Caco-2 (cell line): Measurements from ENCODE around the gene ATOSA. TPM values are rescaled to one million over a fixed set of nuclear protein-coding genes. Genes with fewer than 3 reads are reported as not detected.

Experiments used
- BruUV-seq: library from RNA; stranded (reverse); fragments of 400-500 nt; replicated peaks from 2 replicates; lab custom pipeline; 2021; lab: Mats Ljungman, UMichigan
- CTCF ChIA-PET: fragments of 300-600 bp; sonication (Branson Sonifier 250); formaldehyde crosslinking; loops from one replicate; lab custom pipeline; 2022; ENCODE audit warnings: antibody characterized with exemption; lab: Charles Lee
- POLR2A ChIA-PET: fragments of 300-600 bp; sonication (Branson Sonifier 250); formaldehyde crosslinking; loops from one replicate; lab custom pipeline; 2022; ENCODE audit warnings: antibody characterized with exemption; lab: Charles Lee
- DNase-seq, 2 experiments: peaks; one replicate each; pipeline versions ENCODE4 v3.0.0 to v3.0.0-alpha.2; 2020 to 2022
- H3K27me3 ChIP-seq: replicated peaks from 2 replicates; pipeline ENCODE4 v1.6.0; 2011; ENCODE audit warnings: low read length; ENCODE audit not compliant: control insufficient read depth, insufficient read depth
- H3K36me3 ChIP-seq: 2 replicates; pipeline ENCODE4 v1.5.1; 2011; ENCODE audit warnings: low read length; ENCODE audit not compliant: control insufficient read depth, insufficient read depth
- H3K4me1 ChIP-seq: fragments of 250-450 bp; sonication (Bioruptor Pico); 2 replicates; pipeline ENCODE4 v1.5.1; 2020; ENCODE audit warnings: mild to moderate bottlenecking
- H3K4me3 ChIP-seq: 2 replicates; pipeline ENCODE4 v1.5.1; 2011; ENCODE audit warnings: low read depth, mild to moderate bottlenecking, control low read depth, low read length
- H3K9me3 ChIP-seq: fragments of 250-450 bp; sonication (Bioruptor Pico); 2 replicates; pipeline ENCODE4 v1.5.1; 2020; ENCODE audit warnings: mild to moderate bottlenecking, moderate library complexity
- H3K27ac Mint-ChIP-seq: one replicate; pipeline ENCODE4 v1.8.0; 2022; ENCODE audit warnings: mixed read lengths; ENCODE audit not compliant: unreplicated experiment
- H3K27me3 Mint-ChIP-seq: one replicate; pipeline ENCODE4 v1.8.0; 2022; ENCODE audit warnings: mixed read lengths; ENCODE audit not compliant: insufficient read depth, unreplicated experiment
- H3K36me3 Mint-ChIP-seq: one replicate; pipeline ENCODE4 v1.8.0; 2022; ENCODE audit warnings: mild to moderate bottlenecking, mixed read lengths; ENCODE audit not compliant: insufficient read depth, unreplicated experiment
- H3K4me1 Mint-ChIP-seq: one replicate; pipeline ENCODE4 v1.8.0; 2022; ENCODE audit warnings: low read depth, mixed read lengths; ENCODE audit not compliant: unreplicated experiment
- H3K4me3 Mint-ChIP-seq: one replicate; pipeline ENCODE4 v1.8.0; 2022; ENCODE audit warnings: mild to moderate bottlenecking, moderate library complexity, mixed read lengths; ENCODE audit not compliant: unreplicated experiment
- H3K9me3 Mint-ChIP-seq: one replicate; pipeline ENCODE4 v1.8.0; 2022; ENCODE audit warnings: mixed read lengths; ENCODE audit not compliant: unreplicated experiment
- intact Hi-C: fragments of 100-400 bp; cut with micrococcal nuclease; formaldehyde crosslinking; loops from one replicate; pipeline ENCODE4 v1.10.0; 2022; ENCODE audit not compliant: unreplicated experiment
- total RNA-seq: library from RNA; stranded (reverse); gene quantifications from 2 replicates; pipeline ENCODE4 v1.2.3, GENCODE V29; 2022
- TF ChIP-seq, protein P1 (sequence below), 2 experiments: fragments of 200-600 bp in 1 of 2; IDR thresholded peaks; 1 replicate in 1 of 2; 2 replicates in 1 of 2; pipeline versions ENCODE4 v1.5.1 to v1.8.0; 2011 to 2022; ENCODE audit warnings: antibody characterized with exemption in 1 of 2, control low read depth in 1 of 2, inconsistent platforms in 1 of 2, low read depth in 1 of 2, low read length in 1 of 2, mild to moderate bottlenecking in 1 of 2, moderate library complexity in 1 of 2; ENCODE audit not compliant: insufficient read depth in 1 of 2, severe bottlenecking in 1 of 2, unreplicated experiment in 1 of 2

ATOSA gene
- total RNA-seq, 1 experiment from 2014 or later: 17.6 TPM

DNA sequence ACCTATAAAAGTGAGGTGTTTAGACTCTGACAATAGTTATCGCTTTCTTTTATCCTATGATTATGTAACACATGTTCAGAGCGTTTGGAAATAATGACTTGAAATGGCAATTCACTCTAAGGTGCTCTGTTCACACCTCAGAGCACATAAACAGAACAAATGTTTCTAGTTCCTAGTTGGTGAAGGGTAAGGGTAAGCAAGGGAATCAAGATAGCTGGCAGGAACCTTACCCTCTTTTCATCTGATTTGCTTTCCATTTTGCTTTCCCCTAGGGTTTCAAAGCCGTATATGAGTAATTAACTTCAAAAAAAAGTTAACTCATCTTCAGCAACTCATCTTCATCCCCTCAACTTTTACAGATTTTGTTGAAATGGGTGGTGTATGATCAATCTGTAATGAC, 2.3 kb upstream of the ATOSA start:
- Histone ChIP-seq H3K27me3 (no peaks in the 10 kb centered on the region), H3K36me3 (no peaks in the 10 kb centered on the region), H3K9me3 (no peaks in the 10 kb centered on the region), H3K4me1 (peaks cover 9% of the 10 kb centered on the region), H3K4me3 (no peak overlapping the region)
- intact Hi-C loops: no loop called here
- POLR2A ChIA-PET: no interaction called here
- no peaks in the 10 kb centered on the region for H3K9me3 Mint-ChIP-seq
- H3K4me1 Mint-ChIP-seq: no peaks in the 10 kb centered on the region
- DNase-seq: no peak
- TF ChIP-seq, protein P1, sequence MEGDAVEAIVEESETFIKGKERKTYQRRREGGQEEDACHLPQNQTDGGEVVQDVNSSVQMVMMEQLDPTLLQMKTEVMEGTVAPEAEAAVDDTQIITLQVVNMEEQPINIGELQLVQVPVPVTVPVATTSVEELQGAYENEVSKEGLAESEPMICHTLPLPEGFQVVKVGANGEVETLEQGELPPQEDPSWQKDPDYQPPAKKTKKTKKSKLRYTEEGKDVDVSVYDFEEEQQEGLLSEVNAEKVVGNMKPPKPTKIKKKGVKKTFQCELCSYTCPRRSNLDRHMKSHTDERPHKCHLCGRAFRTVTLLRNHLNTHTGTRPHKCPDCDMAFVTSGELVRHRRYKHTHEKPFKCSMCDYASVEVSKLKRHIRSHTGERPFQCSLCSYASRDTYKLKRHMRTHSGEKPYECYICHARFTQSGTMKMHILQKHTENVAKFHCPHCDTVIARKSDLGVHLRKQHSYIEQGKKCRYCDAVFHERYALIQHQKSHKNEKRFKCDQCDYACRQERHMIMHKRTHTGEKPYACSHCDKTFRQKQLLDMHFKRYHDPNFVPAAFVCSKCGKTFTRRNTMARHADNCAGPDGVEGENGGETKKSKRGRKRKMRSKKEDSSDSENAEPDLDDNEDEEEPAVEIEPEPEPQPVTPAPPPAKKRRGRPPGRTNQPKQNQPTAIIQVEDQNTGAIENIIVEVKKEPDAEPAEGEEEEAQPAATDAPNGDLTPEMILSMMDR (IDR thresholded peaks at IDR 0.05; ENCODE audit: insufficient read depth in 1 of 2, low read depth in 1 of 2, low read length in 1 of 2, severe bottlenecking in 1 of 2, unreplicated experiment in 1 of 2): no peak
- CTCF ChIA-PET: no interaction called here
- no peak overlapping the region for H3K27ac Mint-ChIP-seq
- BruUV-seq: no TSS peak
- H3K4me3 Mint-ChIP-seq: no peak overlapping the region
- H3K27me3 Mint-ChIP-seq: peaks cover 5% of the 10 kb centered on the region
- H3K36me3 Mint-ChIP-seq: peaks cover 9% of the 10 kb centered on the region

DNA sequence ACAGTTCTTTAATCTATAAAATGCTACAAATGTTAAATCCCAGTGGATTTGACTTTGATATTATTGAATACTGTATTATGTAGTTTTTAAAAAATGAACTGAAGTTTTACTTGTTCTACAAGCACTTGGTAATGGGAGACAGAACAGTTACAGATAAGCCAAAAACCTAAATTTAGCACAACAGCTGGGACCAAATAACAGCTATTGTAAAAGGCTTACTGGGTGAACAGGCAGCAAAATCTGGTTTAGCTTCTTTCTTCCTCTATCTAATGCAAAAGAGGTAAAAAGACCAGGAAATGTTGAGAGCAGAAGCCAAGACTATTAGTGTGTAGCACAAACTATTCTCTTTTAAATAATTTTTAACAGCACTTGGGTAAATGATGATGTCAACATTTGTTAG, 1.6 kb upstream of the ATOSA start:
- H3K27me3 Mint-ChIP-seq: peaks cover 5% of the 10 kb centered on the region
- H3K4me1 Mint-ChIP-seq: no peaks in the 10 kb centered on the region
- DNase-seq: no peak
- ChIA-PET POLR2A (no interaction called here), CTCF (no interaction called here)
- Histone ChIP-seq H3K4me1 (peaks cover 9% of the 10 kb centered on the region), H3K4me3 (no peak overlapping the region), H3K27me3 (no peaks in the 10 kb centered on the region), H3K36me3 (no peaks in the 10 kb centered on the region), H3K9me3 (no peaks in the 10 kb centered on the region)
- intact Hi-C loops: no loop called here
- TF ChIP-seq, protein P1 (IDR thresholded peaks at IDR 0.05; ENCODE audit: insufficient read depth in 1 of 2, low read depth in 1 of 2, low read length in 1 of 2, severe bottlenecking in 1 of 2, unreplicated experiment in 1 of 2): no peak
- H3K36me3 Mint-ChIP-seq: peaks cover 9% of the 10 kb centered on the region
- no peak overlapping the region for H3K4me3 Mint-ChIP-seq
- no peaks in the 10 kb centered on the region for H3K9me3 Mint-ChIP-seq
- no TSS peak for BruUV-seq
- H3K27ac Mint-ChIP-seq: no peak overlapping the region

DNA sequence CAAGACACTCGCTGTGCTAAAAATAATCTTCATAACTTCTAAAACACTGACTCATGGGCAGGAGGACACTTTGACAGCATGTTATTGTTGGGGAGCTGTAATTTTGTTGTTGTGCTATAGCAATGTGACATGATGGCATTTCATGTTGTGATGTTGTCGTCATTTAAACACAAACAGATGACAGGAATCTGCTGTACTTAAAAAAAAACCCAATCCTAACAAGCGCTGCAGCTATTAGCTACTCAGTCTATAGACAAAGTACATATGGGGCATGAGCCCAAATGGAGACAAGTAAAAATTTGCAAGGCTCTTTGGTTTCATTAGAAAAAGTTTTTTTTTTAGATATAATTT, 828 bp upstream of the ATOSA start:
- H3K4me3 ChIP-seq: peak overlapping the region; percentile 92

More for the DNA sequence above, 828 bp upstream of the ATOSA start:
- intact Hi-C loops: no loop called here
- H3K9me3 Mint-ChIP-seq: no peaks in the 10 kb centered on the region
- peak in 1 of 2 experiments; percentile 1 for DNase-seq
- peaks cover 14% of the 10 kb centered on the region for H3K36me3 Mint-ChIP-seq
- Histone ChIP-seq H3K27me3 (no peaks in the 10 kb centered on the region), H3K36me3 (no peaks in the 10 kb centered on the region), H3K4me1 (peaks cover 9% of the 10 kb centered on the region), H3K9me3 (no peaks in the 10 kb centered on the region)
- H3K4me1 Mint-ChIP-seq: no peaks in the 10 kb centered on the region
- BruUV-seq: TSS peak; percentile 65
- peaks cover 5% of the 10 kb centered on the region for H3K27me3 Mint-ChIP-seq
- no peak overlapping the region for H3K27ac Mint-ChIP-seq
- peak overlapping the region; percentile 92 for H3K4me3 Mint-ChIP-seq
- TF ChIP-seq, protein P1 (IDR thresholded peaks at IDR 0.05; ENCODE audit: insufficient read depth in 1 of 2, low read depth in 1 of 2, low read length in 1 of 2, severe bottlenecking in 1 of 2, unreplicated experiment in 1 of 2): no peak
- ChIA-PET CTCF (interaction anchor here (0.7 to 1.0 kb wide), 2 partner anchors 111 to 446 kb away, joined by 3 to 8 read pairs; no protein-coding TSS in a partner anchor), POLR2A (interaction anchor here (0.7 kb wide), 1 partner anchor 38 kb away, joined by 6 read pairs; no protein-coding TSS in a partner anchor)
